GM13977 (cell line): ENCODE measurements around the gene NRXN2.

Source experiments
- DNase-seq: peaks from one replicate; pipeline ENCODE4 v3.0.0; 2012; ENCODE audit warnings: low spot score
- CTCF ChIP-seq: IDR thresholded peaks from 2 replicates; pipeline ENCODE4 v1.5.1; 2012; ENCODE audit warnings: mild to moderate bottlenecking, control low read depth; ENCODE audit not compliant: insufficient read depth; ENCODE audit errors: extremely low read depth, missing control alignments
- in situ Hi-C: fragments of 300-500 bp; cut with MboI; formaldehyde crosslinking; loops from one replicate; pipeline ENCODE4 v1.12.0; 2022; ENCODE audit warnings: low sequenced_read_pairs, low pct_unique_long_range_greater_than_20kb, mixed read lengths, inconsistent platforms; ENCODE audit not compliant: unreplicated experiment

The NRXN2 gene

GRCh38 chr11:64750361-64751054 lies 27.5 kb upstream of the NRXN2 start:
- no peak for TF ChIP-seq CTCF
- in situ Hi-C loops, result no loop called here
- no peak for DNase-seq

GRCh38 chr11:64747961-64748665 lies 25.1 kb upstream of the NRXN2 start:
- no peak for TF ChIP-seq CTCF
- in situ Hi-C loops, result no loop called here
- no peak for DNase-seq

- DNase-seq, result peak; percentile 54
- TF ChIP-seq CTCF, result no peak
- in situ Hi-C loops, result no loop called here
Measured at GRCh38 chr11:64746486-64746885, 23.5 kb upstream of the NRXN2 start.

- no peak for TF ChIP-seq CTCF
- in situ Hi-C loops, result no loop called here
- DNase-seq, result peak; percentile 89
Measured at GRCh38 chr11:64745521-64746328, 22.7 kb upstream of the NRXN2 start.

GRCh38 chr11:64745189-64745520 lies 22.2 kb upstream of the NRXN2 start:
- no peak for TF ChIP-seq CTCF
- no peak for DNase-seq
- in situ Hi-C loops, result no loop called here

GRCh38 chr11:64744544-64745188 lies 21.7 kb upstream of the NRXN2 start:
- in situ Hi-C loops, result no loop called here
- DNase-seq, result peak; percentile 87
- TF ChIP-seq CTCF, result no peak
